ENCODE measurements around the gene TAOK3. TPM values are rescaled to one million over a fixed set of nuclear protein-coding genes. Genes with fewer than 3 reads are reported as not detected.

The TAOK3 gene
- total and polyA plus RNA-seq, 10 of the 15 experiments (the other 5 are each of a cell fraction or from before 2014, with no cell fraction given) = 41.3 to 131 (median 57.8) TPM

- no peak for TF ChIP-seq POLR2AphosphoS2 (IDR thresholded peaks at IDR 0.05; ENCODE audit: low read depth, low read length)
- no peak for TF ChIP-seq WRNIP1 (IDR thresholded peaks at IDR 0.05; ENCODE audit: borderline replicate concordance, low read depth, low read length)
- no peak for TF ChIP-seq ZNF622 (IDR thresholded peaks at IDR 0.05)
- TF ChIP-seq ELK1 (IDR thresholded peaks at IDR 0.05; ENCODE audit: low read depth, low read length) = no peak
- TF ChIP-seq TCF3 (IDR thresholded peaks at IDR 0.05; ENCODE audit: borderline replicate concordance, insufficient read depth, low read depth, low read length) = no peak
- no peak for TF ChIP-seq FOXK2 (IDR thresholded peaks at IDR 0.05)
- no peak for TF ChIP-seq MXI1 (IDR thresholded peaks at IDR 0.05; ENCODE audit: low read depth, low read length)
Measured at GRCh38 chr12:118274066-118274465, 98.6 kb downstream of the TAOK3 start (continued).

- FAIRE-seq (no peak), ATAC-seq (no peak), DNase-seq (ENCODE audit: low read depth, low spot score) (no peak)
- ChIA-PET POLR2A (no interaction called here), RAD21 (ENCODE audit: unreplicated experiment) (no interaction called here), SMC1A (ENCODE audit: uncharacterized antibody, unreplicated experiment) (interaction anchor here (0.5 to 1.2 kb wide), 3 partner anchors 41 to 106 kb away, joined by 3 read pairs; no protein-coding TSS in a partner anchor), CTCF (interaction anchor here (1.2 kb wide), 1 partner anchor 104 kb away, joined by 5 read pairs; no protein-coding TSS in a partner anchor)
- in situ Hi-C loops (cut with MboI) = no loop called here
- H3K4me2 ChIP-seq (ENCODE audit: control insufficient read depth, insufficient read depth) = no peak overlapping the region
- H3K79me2 ChIP-seq (ENCODE audit: control insufficient read depth, insufficient read depth, low read length) = peaks cover 4% of the 10 kb centered on the region
- no peaks in the 10 kb centered on the region for H3K27me3 ChIP-seq (replicated peaks in 1 of 2; ENCODE audit: control insufficient read depth in 2 of 2, insufficient read depth in 2 of 2, low read length in 1 of 2)
- no peak overlapping the region for H2AFZ ChIP-seq (ENCODE audit: control insufficient read depth, low read depth, low read length)
- H3K36me3 ChIP-seq (ENCODE audit: control insufficient read depth in 2 of 2, insufficient read depth in 2 of 2, low read length in 1 of 2) = no peaks in the 10 kb centered on the region
- intact Hi-C loops (cut with micrococcal nuclease; ENCODE audit: unreplicated experiment) = no loop called here
- H4K20me1 ChIP-seq (ENCODE audit: control insufficient read depth, insufficient read depth) = no peaks in the 10 kb centered on the region
- no peaks in the 10 kb centered on the region for H3K4me1 ChIP-seq (ENCODE audit: control insufficient read depth, insufficient read depth, low read length)
- H3K27ac ChIP-seq (ENCODE audit: control insufficient read depth, insufficient read depth) = no peak overlapping the region
- H3K9ac ChIP-seq (ENCODE audit: control insufficient read depth, insufficient read depth, low read length) = no peak overlapping the region
- no TSS peak for BruUV-seq (replicated peaks)
- 100% methylated on average over 4 of the region's 5 CpGs for WGBS (ENCODE audit: insufficient coverage, insufficient replicate concordance, low lambda C conversion rate, missing lambda C conversion rate)
- no peak overlapping the region for H3K4me3 ChIP-seq
- no peaks in the 10 kb centered on the region; the same call in 2 of the 3 replicates for H3K9me3 ChIP-seq (replicated peaks; ENCODE audit: control insufficient read depth, insufficient read depth, low read length)
- TF ChIP-seq CREB1 (IDR thresholded peaks at IDR 0.05; ENCODE audit: low read depth) = no peak
- TF ChIP-seq STAT3 (IDR thresholded peaks at IDR 0.05; ENCODE audit: low read depth, low read length) = no peak
- TF ChIP-seq ZBTB40 (IDR thresholded peaks at IDR 0.05; ENCODE audit: borderline replicate concordance) = no peak
- no peak for TF ChIP-seq YY1 (IDR thresholded peaks at IDR 0.05; ENCODE audit: low read depth, low read length)
- TF ChIP-seq PBX3 (IDR thresholded peaks at IDR 0.05; ENCODE audit: insufficient replicate concordance, low read depth, low read length) = no peak
- TF ChIP-seq ZBTB4 (CRISPR knock-in tag; IDR thresholded peaks at IDR 0.05) = no peak
Measured at GRCh38 chr12:118271770-118272417, 100.8 kb downstream of the TAOK3 start.
